WTC11 (cell line): ENCODE measurements around the gene BICD2. TPM values are rescaled to one million over a fixed set of nuclear protein-coding genes. Genes with fewer than 3 reads are reported as not detected.

Experiments used
- ATAC-seq: fragments of 200-7000 bp; cut with Tn5 transposase; 2 replicates; pipeline ENCODE4 v1.10.0; 2021; ENCODE audit warnings: mild to moderate bottlenecking, moderate library complexity
- CTCF ChIA-PET: fragments of 300-600 bp; sonication (Branson Sonifier 250); formaldehyde crosslinking; loops from one replicate; lab custom pipeline; 2021; ENCODE audit warnings: antibody characterized with exemption; lab: Charles Lee
- POLR2A ChIA-PET: fragments of 350-600 bp; sonication (Branson Sonifier 250); formaldehyde crosslinking; loops from one replicate; lab custom pipeline; 2021; ENCODE audit warnings: antibody characterized with exemption; lab: Charles Lee
- DNase-seq: peaks from one replicate; pipeline ENCODE4 v3.0.0; 2021; ENCODE audit warnings: low spot score
- H3K27ac Mint-ChIP-seq: 2 replicates; pipeline ENCODE4 v1.8.0; 2021; ENCODE audit warnings: mixed read lengths
- H3K27me3 Mint-ChIP-seq: 2 replicates; pipeline ENCODE4 v1.8.0; 2021; ENCODE audit warnings: low read depth, mild to moderate bottlenecking, moderate library complexity, mixed read lengths
- H3K36me3 Mint-ChIP-seq: 2 replicates; pipeline ENCODE4 v1.8.0; 2021; ENCODE audit warnings: mixed read lengths
- H3K4me1 Mint-ChIP-seq: 2 replicates; pipeline ENCODE4 v1.8.0; 2022; ENCODE audit warnings: mixed read lengths
- H3K4me3 Mint-ChIP-seq: 2 replicates; pipeline ENCODE4 v1.8.0; 2021; ENCODE audit warnings: mild to moderate bottlenecking, moderate library complexity, mixed read lengths
- H3K9me3 Mint-ChIP-seq: 2 replicates; pipeline ENCODE4 v1.8.0; 2021; ENCODE audit warnings: mixed read lengths
- AFF4 ChIP-seq: sonication (generic); formaldehyde crosslinking; IDR thresholded peaks from 2 replicates; pipeline ENCODE4 v1.8.1; 2023; ENCODE audit warnings: mild to moderate bottlenecking, missing genetic modification reagents, borderline replicate concordance
- ARID4B ChIP-seq: sonication (generic); formaldehyde crosslinking; IDR thresholded peaks from 2 replicates; pipeline ENCODE4 v1.8.0; 2023; ENCODE audit warnings: missing genetic modification reagents, mild to moderate bottlenecking, borderline replicate concordance
- ATF3 ChIP-seq: sonication (generic); formaldehyde crosslinking; conservative IDR thresholded peaks from 2 replicates; pipeline ENCODE4 v1.8.1; 2022; ENCODE audit warnings: mild to moderate bottlenecking, missing genetic modification reagents
- CBFB ChIP-seq: sonication (generic); formaldehyde crosslinking; IDR thresholded peaks from 2 replicates; pipeline ENCODE4 v1.8.1; 2022; ENCODE audit warnings: mild to moderate bottlenecking, low read depth, missing genetic modification reagents
- CREB1 ChIP-seq: sonication (generic); formaldehyde crosslinking; IDR thresholded peaks from 2 replicates; pipeline ENCODE4 v1.8.0; 2023; ENCODE audit warnings: mild to moderate bottlenecking, missing genetic modification reagents
- EMX1 ChIP-seq: fragments of 250-450 bp; sonication (Bioruptor Pico); IDR thresholded peaks from 2 replicates; pipeline ENCODE4 v1.8.0; 2021; ENCODE audit warnings: mild to moderate bottlenecking
- ESRRA ChIP-seq: sonication (generic); formaldehyde crosslinking; IDR thresholded peaks from 2 replicates; pipeline ENCODE4 v1.8.1; 2022; ENCODE audit warnings: mild to moderate bottlenecking, missing genetic modification reagents, borderline replicate concordance
- GABPB1 ChIP-seq: sonication (generic); formaldehyde crosslinking; IDR thresholded peaks from 2 replicates; pipeline ENCODE4 v1.8.1; 2023; ENCODE audit warnings: mild to moderate bottlenecking, missing genetic modification reagents
- GRHL2 ChIP-seq: fragments of 250-450 bp; sonication (Bioruptor Pico); IDR thresholded peaks from 2 replicates; pipeline ENCODE4 v1.8.0; 2022; ENCODE audit warnings: mild to moderate bottlenecking, moderate library complexity; ENCODE audit not compliant: insufficient replicate concordance, severe bottlenecking
- JAZF1 ChIP-seq: fragments of 250-450 bp; sonication (Bioruptor Pico); IDR thresholded peaks from 2 replicates; pipeline ENCODE4 v1.9.0; 2021; ENCODE audit warnings: moderate library complexity, mild to moderate bottlenecking, inconsistent platforms
- MLX ChIP-seq: sonication (generic); formaldehyde crosslinking; IDR thresholded peaks from 2 replicates; pipeline ENCODE4 v1.8.1; 2023; ENCODE audit warnings: mild to moderate bottlenecking, missing genetic modification reagents, moderate library complexity
- NFATC4 ChIP-seq: fragments of 250-450 bp; sonication (Bioruptor Pico); IDR thresholded peaks from 2 replicates; pipeline ENCODE4 v1.9.0; 2021; ENCODE audit warnings: mild to moderate bottlenecking
- OVOL2 ChIP-seq: fragments of 250-450 bp; sonication (Bioruptor Pico); IDR thresholded peaks from 2 replicates; pipeline ENCODE4 v1.9.0; 2021; ENCODE audit warnings: mild to moderate bottlenecking, borderline replicate concordance
- SMAD3 ChIP-seq: sonication (generic); formaldehyde crosslinking; IDR thresholded peaks from 2 replicates; pipeline ENCODE4 v1.8.0; 2022; ENCODE audit warnings: missing genetic modification reagents, mild to moderate bottlenecking, borderline replicate concordance
- TP53 ChIP-seq: sonication (generic); formaldehyde crosslinking; IDR thresholded peaks from 2 replicates; pipeline ENCODE4 v1.8.1; 2023; ENCODE audit warnings: mild to moderate bottlenecking, missing genetic modification reagents
- USF2 ChIP-seq: sonication (generic); formaldehyde crosslinking; IDR thresholded peaks from 2 replicates; pipeline ENCODE4 v1.8.1; 2023; ENCODE audit warnings: mild to moderate bottlenecking, missing genetic modification reagents, moderate library complexity
- ZBTB21 ChIP-seq: sonication (generic); formaldehyde crosslinking; IDR thresholded peaks from 2 replicates; pipeline ENCODE4 v1.8.1; 2023; ENCODE audit warnings: mild to moderate bottlenecking, missing genetic modification reagents, borderline replicate concordance
- ZNF317 ChIP-seq: sonication (generic); formaldehyde crosslinking; IDR thresholded peaks from 2 replicates; pipeline ENCODE4 v1.8.1; 2023; ENCODE audit warnings: low read depth, mild to moderate bottlenecking, moderate library complexity, missing genetic modification reagents, borderline replicate concordance
- ZSCAN18 ChIP-seq: fragments of 250-450 bp; sonication (Bioruptor Pico); IDR thresholded peaks from 2 replicates; pipeline ENCODE4 v2.1.2; 2022; ENCODE audit warnings: mild to moderate bottlenecking, moderate library complexity
- total RNA-seq: library from RNA; stranded (reverse); gene quantifications from 3 replicates; pipeline ENCODE4 v1.2.3, GENCODE V29; 2021

Gene BICD2
- total RNA-seq, 1 experiment from 2014 or later: 38.7 TPM

- Mint-ChIP-seq H3K27me3 (no peaks in the 10 kb centered on the region), H3K27ac (peak overlapping the region; percentile 50), H3K36me3 (no peaks in the 10 kb centered on the region), H3K4me1 (peaks cover 71% of the 10 kb centered on the region), H3K9me3 (no peaks in the 10 kb centered on the region), H3K4me3 (no peak overlapping the region)
- TF ChIP-seq GRHL2: no peak
- TF ChIP-seq CBFB (CRISPR knock-in tag): no peak
- TF ChIP-seq TP53 (CRISPR knock-in tag): no peak
- TF ChIP-seq JAZF1 (CRISPR knock-in tag): no peak
- no peak for TF ChIP-seq USF2
- no peak for TF ChIP-seq ZBTB21 (CRISPR knock-in tag)
- no peak for TF ChIP-seq MLX (CRISPR knock-in tag)
- TF ChIP-seq ARID4B (CRISPR knock-in tag): no peak
- no peak for TF ChIP-seq EMX1 (CRISPR knock-in tag)
- TF ChIP-seq AFF4: no peak
- no peak for TF ChIP-seq CREB1 (CRISPR knock-in tag)
- no peak for TF ChIP-seq ZNF317 (CRISPR knock-in tag)
- TF ChIP-seq GABPB1: no peak
- no peak for TF ChIP-seq OVOL2
- TF ChIP-seq ESRRA: no peak
- TF ChIP-seq SMAD3 (CRISPR knock-in tag): no peak
- no peak for TF ChIP-seq ATF3 (CRISPR knock-in tag)
- TF ChIP-seq ZSCAN18: no peak
- no peak for TF ChIP-seq NFATC4 (CRISPR knock-in tag)
- DNase-seq: no peak
- ChIA-PET CTCF (no interaction called here), POLR2A (no interaction called here)
- no peak for ATAC-seq
Observed at GRCh38 chr9:92740969-92741368, 23.7 kb downstream of the BICD2 start.
